DMS153 (cell line): ENCODE measurements around the gene DNAJC16.
"Not testable (repeated sequence)": the region's sequence is repeated elsewhere in the genome, so short reads cannot be mapped to it uniquely, and the experiment has no call there.

ENCODE experiments used
- DNase-seq: peaks from one replicate; lab custom pipeline; 2025; lab: John Stamatoyannopoulos, UW

Gene DNAJC16

GRCh38 chr1:15526490-15527339 lies at the start of gene DNAJC16:
Gene DNAJC16, plus strand, starts transcription at chr1:15526848. Its CDS starts 2,258 bp downstream, at chr1:15529106.
- DNase-seq: peak; percentile 100

GRCh38 chr1:15476927-15477326 lies 49.7 kb upstream of the DNAJC16 start:
- DNase-seq: no peak

GRCh38 chr1:15477646-15478212 lies 48.9 kb upstream of the DNAJC16 start:
- DNase-seq: no peak

- DNase-seq: no peak
These were observed 46.8 kb upstream of the DNAJC16 start for GRCh38 chr1:15479654-15480347.

- DNase-seq: not testable (repeated sequence)
These were observed 44.2 kb upstream of the DNAJC16 start for GRCh38 chr1:15482455-15482854.

- DNase-seq: not testable (repeated sequence)
These were observed 43.6 kb upstream of the DNAJC16 start for GRCh38 chr1:15482983-15483543.

GRCh38 chr1:15483971-15484370 lies 42.7 kb upstream of the DNAJC16 start:
- no peak for DNase-seq

GRCh38 chr1:15484443-15484842 lies 42.2 kb upstream of the DNAJC16 start:
- not testable (repeated sequence) for DNase-seq

- no peak for DNase-seq
These were observed 41.0 kb upstream of the DNAJC16 start for GRCh38 chr1:15485636-15486035.

GRCh38 chr1:15486844-15487610 lies 39.6 kb upstream of the DNAJC16 start:
- DNase-seq: not testable (repeated sequence)

- no peak for DNase-seq
These were observed 38.3 kb upstream of the DNAJC16 start for GRCh38 chr1:15488371-15488770.

- DNase-seq: peak; percentile 18
These were observed 37.5 kb upstream of the DNAJC16 start for GRCh38 chr1:15489052-15489736.

- DNase-seq: not testable (repeated sequence)
These were observed 35.6 kb upstream of the DNAJC16 start for GRCh38 chr1:15491010-15491409.

- DNase-seq: no peak
These were observed 34.1 kb upstream of the DNAJC16 start for GRCh38 chr1:15492596-15492995.

- DNase-seq: no peak
These were observed 32.7 kb upstream of the DNAJC16 start for GRCh38 chr1:15493869-15494390.

- no peak for DNase-seq
These were observed 26.2 kb upstream of the DNAJC16 start for GRCh38 chr1:15500184-15501178.

GRCh38 chr1:15501208-15502032 lies 25.2 kb upstream of the DNAJC16 start:
- DNase-seq: peak; percentile 39

- no peak for DNase-seq
These were observed 22.2 kb upstream of the DNAJC16 start for GRCh38 chr1:15504436-15504835.

- DNase-seq: no peak
These were observed 19.8 kb upstream of the DNAJC16 start for GRCh38 chr1:15506831-15507230.
